ENCODE results near the gene GLB1L3. TPM values are rescaled to one million over a fixed set of nuclear protein-coding genes. Genes with fewer than 3 reads are reported as not detected.

GLB1L3 gene
- total and polyA plus RNA-seq, 3 donors from 2014 or later: 13.2 to 21.3 (median 15.6) TPM

- H3K36me3 ChIP-seq (ENCODE audit: low read depth, missing control alignments): no peaks in the 10 kb centered on the region
- no peak overlapping the region for H3K4me3 ChIP-seq
- TF ChIP-seq CTCF (IDR thresholded peaks at IDR 0.05) (no peak), POLR2A (IDR thresholded peaks at IDR 0.05) (no peak)
- H3K4me1 ChIP-seq: peaks cover 4% of the 10 kb centered on the region
- H3K27me3 ChIP-seq: no peaks in the 10 kb centered on the region
- no peak overlapping the region for H3K27ac ChIP-seq
- DNase-seq: no peak
- H3K9me3 ChIP-seq: no peaks in the 10 kb centered on the region
- intact Hi-C loops (cut with DNase I; ENCODE audit: low total_unique reads): no loop called here
- WGBS, 2 donors: 93 to 97% methylated on average over 10 of the region's 10 CpGs
Measured at GRCh38 chr11:134349802-134350355, 73.7 kb downstream of the GLB1L3 start.

- no peak for DNase-seq
- no peaks in the 10 kb centered on the region for H3K27me3 ChIP-seq
- no peak for TF ChIP-seq CTCF (IDR thresholded peaks at IDR 0.05)
- TF ChIP-seq POLR2A (IDR thresholded peaks at IDR 0.05): no peak
- H3K27ac ChIP-seq: no peak overlapping the region
- H3K4me3 ChIP-seq: no peak overlapping the region
- intact Hi-C loops (cut with DNase I; ENCODE audit: low total_unique reads): no loop called here
- H3K36me3 ChIP-seq (ENCODE audit: low read depth, missing control alignments): no peaks in the 10 kb centered on the region
- WGBS, 2 donors: 93 to 97% methylated on average over 9 of the region's 9 CpGs
- H3K9me3 ChIP-seq: no peaks in the 10 kb centered on the region
- peaks cover 4% of the 10 kb centered on the region for H3K4me1 ChIP-seq
Measured at GRCh38 chr11:134350381-134350780, 74.2 kb downstream of the GLB1L3 start.

- no peak overlapping the region for H3K4me3 ChIP-seq
- no peaks in the 10 kb centered on the region for H3K4me1 ChIP-seq
- no peaks in the 10 kb centered on the region for H3K27me3 ChIP-seq
- H3K36me3 ChIP-seq (ENCODE audit: low read depth, missing control alignments): no peaks in the 10 kb centered on the region
- DNase-seq: no peak
- H3K9me3 ChIP-seq: no peaks in the 10 kb centered on the region
- H3K27ac ChIP-seq: no peak overlapping the region
- no peak for TF ChIP-seq POLR2A (IDR thresholded peaks at IDR 0.05)
- no peak for TF ChIP-seq CTCF (IDR thresholded peaks at IDR 0.05)
- 93 to 94% methylated on average over 2 of the region's 2 CpGs for WGBS, 2 donors
- intact Hi-C loops (cut with DNase I; ENCODE audit: low total_unique reads): no loop called here
Measured at GRCh38 chr11:134352111-134352510, 75.9 kb downstream of the GLB1L3 start.

- intact Hi-C loops (cut with DNase I; ENCODE audit: low total_unique reads): no loop called here
- WGBS, 2 donors: 49 to 53% methylated on average over 2 of the region's 2 CpGs
- H3K4me3 ChIP-seq: no peak overlapping the region
- TF ChIP-seq POLR2A (IDR thresholded peaks at IDR 0.05): no peak
- no peaks in the 10 kb centered on the region for H3K9me3 ChIP-seq
- H3K4me1 ChIP-seq: no peaks in the 10 kb centered on the region
- no peaks in the 10 kb centered on the region for H3K36me3 ChIP-seq (ENCODE audit: low read depth, missing control alignments)
- DNase-seq: no peak
- H3K27me3 ChIP-seq: no peaks in the 10 kb centered on the region
- no peak overlapping the region for H3K27ac ChIP-seq
Measured at GRCh38 chr11:134355136-134355535, 79.0 kb downstream of the GLB1L3 start.

- H3K4me3 ChIP-seq: no peak overlapping the region
- DNase-seq: no peak
- 92 to 93% methylated on average over 5 of the region's 5 CpGs for WGBS, 2 donors
- no peaks in the 10 kb centered on the region for H3K4me1 ChIP-seq
- no peaks in the 10 kb centered on the region for H3K9me3 ChIP-seq
- TF ChIP-seq CTCF (IDR thresholded peaks at IDR 0.05) (no peak), POLR2A (IDR thresholded peaks at IDR 0.05) (no peak)
- no peaks in the 10 kb centered on the region for H3K36me3 ChIP-seq (ENCODE audit: low read depth, missing control alignments)
- no peaks in the 10 kb centered on the region for H3K27me3 ChIP-seq
- intact Hi-C loops (cut with DNase I; ENCODE audit: low total_unique reads): no loop called here
- H3K27ac ChIP-seq: no peak overlapping the region
Measured at GRCh38 chr11:134355656-134356055, 79.5 kb downstream of the GLB1L3 start.
